ENCODE results near the gene NFIA. TPM values are rescaled to one million over a fixed set of nuclear protein-coding genes. Genes with fewer than 3 reads are reported as not detected.
A peak's percentile ranks its signal among the peaks of the same experiment; 100 is the strongest.

The NFIA gene
- total RNA-seq, 1 experiment from 2014 or later: 65.4 TPM

DNA sequence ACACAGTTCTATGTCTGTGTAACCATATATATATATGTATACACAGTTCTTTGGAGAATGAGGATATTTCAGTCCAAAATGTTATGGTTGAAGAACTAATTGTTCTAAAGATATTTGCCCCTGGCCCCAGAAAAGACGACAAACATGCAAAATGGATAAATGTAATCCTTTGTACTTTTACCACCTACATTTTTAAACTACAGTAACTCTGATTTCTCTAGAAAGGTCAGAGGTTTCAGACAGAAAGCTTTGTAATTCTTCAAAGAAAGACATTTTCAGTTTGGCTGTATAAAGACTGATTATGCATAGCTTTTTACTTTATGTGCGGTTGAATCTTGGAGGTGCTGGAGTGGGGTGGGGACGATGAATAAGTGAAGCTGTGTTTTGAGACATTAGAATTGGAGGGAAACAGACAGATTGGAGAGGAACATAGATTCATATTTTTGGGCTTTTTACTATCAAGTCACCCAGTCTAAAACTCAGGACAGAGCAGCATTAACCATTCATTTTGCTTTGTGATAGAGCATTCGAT is 16.6 kb downstream of the NFIA start:
- Histone ChIP-seq H3K9me3 (ENCODE audit: low read depth, low read length, poor library complexity, severe bottlenecking) (no peaks in the 10 kb centered on the region), H3K27ac (ENCODE audit: low read depth, low read length, poor library complexity, severe bottlenecking) (peak overlapping the region; percentile 16), H3K36me3 (ENCODE audit: insufficient read depth, low read length, poor library complexity, severe bottlenecking) (no peaks in the 10 kb centered on the region), H3K4me1 (ENCODE audit: insufficient read depth, low read length, poor library complexity, severe bottlenecking) (peaks cover 66% of the 10 kb centered on the region), H3K4me3 (ENCODE audit: low read depth, low read length, poor library complexity, severe bottlenecking) (no peak overlapping the region), H3K27me3 (replicated peaks; ENCODE audit: insufficient read depth, low read depth, low read length, poor library complexity) (no peaks in the 10 kb centered on the region)
- no TSS peak for BruUV-seq (replicated peaks)
- no peak for TF ChIP-seq EZH2 (IDR thresholded peaks at IDR 0.05; ENCODE audit: borderline replicate concordance, low read depth, low read length, poor library complexity, severe bottlenecking)
- TF ChIP-seq, protein P1, sequence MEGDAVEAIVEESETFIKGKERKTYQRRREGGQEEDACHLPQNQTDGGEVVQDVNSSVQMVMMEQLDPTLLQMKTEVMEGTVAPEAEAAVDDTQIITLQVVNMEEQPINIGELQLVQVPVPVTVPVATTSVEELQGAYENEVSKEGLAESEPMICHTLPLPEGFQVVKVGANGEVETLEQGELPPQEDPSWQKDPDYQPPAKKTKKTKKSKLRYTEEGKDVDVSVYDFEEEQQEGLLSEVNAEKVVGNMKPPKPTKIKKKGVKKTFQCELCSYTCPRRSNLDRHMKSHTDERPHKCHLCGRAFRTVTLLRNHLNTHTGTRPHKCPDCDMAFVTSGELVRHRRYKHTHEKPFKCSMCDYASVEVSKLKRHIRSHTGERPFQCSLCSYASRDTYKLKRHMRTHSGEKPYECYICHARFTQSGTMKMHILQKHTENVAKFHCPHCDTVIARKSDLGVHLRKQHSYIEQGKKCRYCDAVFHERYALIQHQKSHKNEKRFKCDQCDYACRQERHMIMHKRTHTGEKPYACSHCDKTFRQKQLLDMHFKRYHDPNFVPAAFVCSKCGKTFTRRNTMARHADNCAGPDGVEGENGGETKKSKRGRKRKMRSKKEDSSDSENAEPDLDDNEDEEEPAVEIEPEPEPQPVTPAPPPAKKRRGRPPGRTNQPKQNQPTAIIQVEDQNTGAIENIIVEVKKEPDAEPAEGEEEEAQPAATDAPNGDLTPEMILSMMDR (conservative IDR thresholded peaks at IDR 0.05; ENCODE audit: low read depth, low read length): no peak
- POLR2A ChIA-PET (ENCODE audit: low non-redundant PET): no interaction called here
- no peak for DNase-seq (ENCODE audit: low spot score)
- CTCF ChIA-PET: no interaction called here
- intact Hi-C loops (cut with micrococcal nuclease; ENCODE audit: unreplicated experiment): no loop called here

DNA sequence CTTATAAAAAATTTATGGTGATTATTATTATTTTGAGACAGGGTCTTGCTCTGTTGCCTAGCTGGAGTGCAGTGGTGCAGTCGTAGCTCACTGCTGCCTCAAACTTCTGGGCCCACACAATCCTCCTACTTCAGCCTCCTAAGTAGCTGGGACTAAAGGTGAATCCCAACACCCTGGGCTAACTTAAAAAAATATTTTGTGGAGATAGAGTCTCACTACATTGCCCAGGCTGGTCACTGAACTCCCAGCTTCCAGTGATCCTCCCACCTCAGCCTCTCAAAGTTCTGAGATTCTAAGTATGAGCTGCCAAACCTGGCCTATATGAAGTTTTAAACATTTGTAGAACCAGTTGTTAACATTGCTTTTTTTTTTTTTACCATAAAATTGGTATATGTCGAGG is 18.2 kb downstream of the NFIA start:
- no peak overlapping the region for H3K27ac ChIP-seq (ENCODE audit: low read depth, low read length, poor library complexity, severe bottlenecking)
- TF ChIP-seq, protein P1 (conservative IDR thresholded peaks at IDR 0.05; ENCODE audit: low read depth, low read length): no peak
- no peak for TF ChIP-seq EZH2 (IDR thresholded peaks at IDR 0.05; ENCODE audit: borderline replicate concordance, low read depth, low read length, poor library complexity, severe bottlenecking)
- ChIA-PET POLR2A (ENCODE audit: low non-redundant PET) (no interaction called here), CTCF (no interaction called here)
- no peak for DNase-seq (ENCODE audit: low spot score)
- peaks cover 66% of the 10 kb centered on the region for H3K4me1 ChIP-seq (ENCODE audit: insufficient read depth, low read length, poor library complexity, severe bottlenecking)
- H3K9me3 ChIP-seq (ENCODE audit: low read depth, low read length, poor library complexity, severe bottlenecking): no peaks in the 10 kb centered on the region
- H3K27me3 ChIP-seq (replicated peaks; ENCODE audit: insufficient read depth, low read depth, low read length, poor library complexity): no peaks in the 10 kb centered on the region
- no peaks in the 10 kb centered on the region for H3K36me3 ChIP-seq (ENCODE audit: insufficient read depth, low read length, poor library complexity, severe bottlenecking)
- no peak overlapping the region for H3K4me3 ChIP-seq (ENCODE audit: low read depth, low read length, poor library complexity, severe bottlenecking)
- intact Hi-C loops (cut with micrococcal nuclease; ENCODE audit: unreplicated experiment): no loop called here
- BruUV-seq (replicated peaks): no TSS peak

DNA sequence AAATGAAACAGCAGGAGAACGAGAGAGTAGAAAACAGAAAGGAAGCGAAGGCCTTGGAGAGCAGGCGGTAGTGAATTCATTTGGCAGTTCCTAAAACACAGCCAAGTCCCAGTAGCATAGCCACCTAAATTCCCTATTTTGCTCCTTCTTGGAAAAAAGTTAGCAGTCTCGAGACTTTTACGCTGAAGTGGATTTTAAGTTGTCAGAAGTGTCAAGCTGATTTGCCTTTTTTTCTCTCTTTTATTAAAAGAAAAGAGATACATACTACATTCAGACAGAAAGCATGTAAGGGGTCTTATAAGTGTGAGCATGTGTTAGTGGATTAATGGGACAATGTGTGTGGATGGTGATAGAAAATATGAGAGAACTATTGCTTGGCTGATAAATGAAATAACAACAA is 19.2 kb downstream of the NFIA start:
- Histone ChIP-seq H3K36me3 (ENCODE audit: insufficient read depth, low read length, poor library complexity, severe bottlenecking) (no peaks in the 10 kb centered on the region), H3K9me3 (ENCODE audit: low read depth, low read length, poor library complexity, severe bottlenecking) (no peaks in the 10 kb centered on the region), H3K4me1 (ENCODE audit: insufficient read depth, low read length, poor library complexity, severe bottlenecking) (peaks cover 70% of the 10 kb centered on the region), H3K27me3 (replicated peaks; ENCODE audit: insufficient read depth, low read depth, low read length, poor library complexity) (no peaks in the 10 kb centered on the region), H3K27ac (ENCODE audit: low read depth, low read length, poor library complexity, severe bottlenecking) (peak overlapping the region; percentile 51), H3K4me3 (ENCODE audit: low read depth, low read length, poor library complexity, severe bottlenecking) (peak overlapping the region; percentile 24)
- TF ChIP-seq, protein P1 (conservative IDR thresholded peaks at IDR 0.05; ENCODE audit: low read depth, low read length): no peak
- TF ChIP-seq EZH2 (IDR thresholded peaks at IDR 0.05; ENCODE audit: borderline replicate concordance, low read depth, low read length, poor library complexity, severe bottlenecking): no peak
- POLR2A ChIA-PET (ENCODE audit: low non-redundant PET): no interaction called here
- no peak for DNase-seq (ENCODE audit: low spot score)
- intact Hi-C loops (cut with micrococcal nuclease; ENCODE audit: unreplicated experiment): no loop called here
- CTCF ChIA-PET: interaction anchor here (0.6 kb wide), 1 partner anchor 480 kb away, joined by 4 read pairs; no protein-coding TSS in a partner anchor
- BruUV-seq (replicated peaks): no TSS peak
